Inflammatory macrophage (primary cell): Measurements from ENCODE around the gene OSBPL7.

ENCODE experiments used
- DNase-seq, 2 donors: peaks; one replicate each; pipeline ENCODE4 v3.0.0-alpha.2; 2020 to 2022

OSBPL7 gene

GRCh38 chr17:47823519-47823918 lies 1.9 kb upstream of the OSBPL7 start:
- no peak for DNase-seq

- no peak for DNase-seq
Measured at GRCh38 chr17:47822785-47823184, 1.2 kb upstream of the OSBPL7 start.

GRCh38 chr17:47821031-47821423 lies 567 bp downstream of the OSBPL7 start:
- DNase-seq = no peak

GRCh38 chr17:47820033-47820789 lies 1.4 kb downstream of the OSBPL7 start:
- DNase-seq = no peak

GRCh38 chr17:47819475-47819874 lies 2.1 kb downstream of the OSBPL7 start:
- DNase-seq = no peak

GRCh38 chr17:47818002-47818695 lies 3.4 kb downstream of the OSBPL7 start:
- no peak for DNase-seq

- no peak for DNase-seq
Measured at GRCh38 chr17:47816947-47817346, 4.6 kb downstream of the OSBPL7 start.

GRCh38 chr17:47816111-47816735 lies 5.4 kb downstream of the OSBPL7 start:
- DNase-seq = no peak

GRCh38 chr17:47815106-47815918 lies 6.3 kb downstream of the OSBPL7 start:
- DNase-seq = no peak

GRCh38 chr17:47813512-47814031 lies 8.0 kb downstream of the OSBPL7 start:
- DNase-seq = no peak

- no peak for DNase-seq
Measured at GRCh38 chr17:47813077-47813476, 8.5 kb downstream of the OSBPL7 start.

GRCh38 chr17:47812146-47812920 lies 9.3 kb downstream of the OSBPL7 start:
- DNase-seq = no peak

- DNase-seq = no peak
Measured at GRCh38 chr17:47811709-47812108, 9.9 kb downstream of the OSBPL7 start.

GRCh38 chr17:47810901-47811635 lies 10.5 kb downstream of the OSBPL7 start:
- DNase-seq = no peak

- no peak for DNase-seq
Measured at GRCh38 chr17:47810200-47810821, 11.3 kb downstream of the OSBPL7 start.

- no peak for DNase-seq
Measured at GRCh38 chr17:47808830-47809480, 12.6 kb downstream of the OSBPL7 start.

- DNase-seq = no peak
Measured at GRCh38 chr17:47808036-47808829, 13.4 kb downstream of the OSBPL7 start.

GRCh38 chr17:47807421-47807820 lies 14.2 kb downstream of the OSBPL7 start:
- DNase-seq = no peak

GRCh38 chr17:47806913-47807255 lies 14.7 kb downstream of the OSBPL7 start:
- no peak for DNase-seq
